Endothelial cell of umbilical vein (primary cell): ENCODE results near the gene FAM135A. TPM values are rescaled to one million over a fixed set of nuclear protein-coding genes. Genes with fewer than 3 reads are reported as not detected.

Source experiments
- BruUV-seq: library from RNA; stranded (reverse); fragments of 400-500 nt; replicated peaks from 2 replicates; lab custom pipeline; 2021; lab: Mats Ljungman, UMichigan
- CTCF ChIA-PET: fragments of 300-600, 350-600 bp; sonication (Branson Sonifier 250); formaldehyde crosslinking; loops from one replicate; lab custom pipeline; 2021; ENCODE audit warnings: antibody characterized with exemption, inconsistent platforms; lab: Charles Lee
- POLR2A ChIA-PET: fragments of 300-600, 350-600 bp; sonication (Branson Sonifier 250); formaldehyde crosslinking; loops from one replicate; lab custom pipeline; 2021; ENCODE audit warnings: antibody characterized with exemption, inconsistent platforms; lab: Charles Lee
- DNase-seq: peaks from one replicate; pipeline ENCODE4 v3.0.0-alpha.2; 2011; ENCODE audit warnings: low read depth, low spot score
- FAIRE-seq: peaks from 2 replicates; lab custom pipeline; 2011; peaks lifted over from hg19 to GRCh38; lab: Jason Lieb, UNC
- H2AFZ ChIP-seq: 2 replicates; pipeline ENCODE4 v1.6.0; 2012; ENCODE audit warnings: low read depth, low read length, control low read depth, inconsistent platforms
- H3K27ac ChIP-seq: 2 replicates; pipeline ENCODE4 v1.5.1; 2011; ENCODE audit warnings: low read depth, mild to moderate bottlenecking, control low read depth, low read length, moderate library complexity; ENCODE audit not compliant: insufficient read depth
- H3K27me3 ChIP-seq, 2 experiments: 2 replicates each; pipeline versions ENCODE4 v1.6.0 to v1.6.1; 2011; ENCODE audit warnings: low read length in 2 of 2, mixed read lengths in 1 of 2; ENCODE audit not compliant: control insufficient read depth in 2 of 2, insufficient read depth in 2 of 2
- H3K36me3 ChIP-seq, 2 experiments: 2 replicates in 1 of 2; 3 replicates in 1 of 2; pipeline ENCODE4 v1.5.1; 2011; ENCODE audit warnings: low read length in 2 of 2, mild to moderate bottlenecking in 1 of 2, moderate library complexity in 1 of 2; ENCODE audit not compliant: control insufficient read depth in 2 of 2, insufficient read depth in 2 of 2; ENCODE audit errors: extremely low read depth in 1 of 2
- H3K4me1 ChIP-seq: 3 replicates; pipeline ENCODE4 v1.5.1; 2011; ENCODE audit warnings: mild to moderate bottlenecking, low read length; ENCODE audit not compliant: control insufficient read depth, insufficient read depth; ENCODE audit errors: extremely low read depth
- H3K4me2 ChIP-seq: 2 replicates; pipeline ENCODE4 v1.6.1; 2011; ENCODE audit warnings: low read length, control low read depth, mixed read lengths; ENCODE audit not compliant: insufficient read depth
- H3K4me3 ChIP-seq, 3 experiments: fragments of 200-600 bp in 1 of 3; sonication (generic), shearing (Covaris generic) in 1 of 3; replicated peaks in 1 of 3; 2 replicates each; pipeline ENCODE4 v1.5.1; 2011 to 2016; ENCODE audit warnings: control low read depth in 3 of 3, low read length in 3 of 3, mild to moderate bottlenecking in 2 of 3, inconsistent platforms in 1 of 3, low read depth in 1 of 3, moderate library complexity in 1 of 3; ENCODE audit not compliant: insufficient read depth in 1 of 3
- H3K79me2 ChIP-seq: 2 replicates; pipeline ENCODE4 v1.6.0; 2012; ENCODE audit warnings: low read length, inconsistent platforms; ENCODE audit not compliant: control insufficient read depth, insufficient read depth
- H3K9ac ChIP-seq: replicated peaks from 2 replicates; pipeline ENCODE3; 2011; ENCODE audit warnings: low read length, control low read depth; ENCODE audit not compliant: insufficient read depth; ENCODE audit errors: extremely low read depth
- H3K9me1 ChIP-seq: replicated peaks from 3 replicates; pipeline ENCODE4 v1.6.0; 2011; ENCODE audit warnings: mild to moderate bottlenecking, low read length; ENCODE audit not compliant: control insufficient read depth, insufficient read depth; ENCODE audit errors: extremely low read depth
- H3K9me3 ChIP-seq: replicated peaks from 2 replicates; pipeline ENCODE4 v1.5.1; 2012; ENCODE audit warnings: low read length, inconsistent platforms; ENCODE audit not compliant: control insufficient read depth, insufficient read depth
- H4K20me1 ChIP-seq: replicated peaks from 2 replicates; pipeline ENCODE3; 2011; ENCODE audit warnings: mild to moderate bottlenecking, low read length; ENCODE audit not compliant: control insufficient read depth, insufficient read depth; ENCODE audit errors: extremely low read depth
- CTCF ChIP-seq, 2 donors: IDR thresholded peaks; 1 replicate in 1 of 2; 2 replicates in 1 of 2; pipeline ENCODE4 v1.5.1; 2011; ENCODE audit warnings: low read length in 2 of 2, mild to moderate bottlenecking in 2 of 2, moderate library complexity in 2 of 2, control low read depth in 1 of 2, inconsistent platforms in 1 of 2, low read depth in 1 of 2; ENCODE audit not compliant: insufficient read depth in 1 of 2; ENCODE audit errors: extremely low read depth in 1 of 2
- EZH2 ChIP-seq: IDR thresholded peaks from 2 replicates; pipeline ENCODE4 v1.6.1; 2012; ENCODE audit warnings: borderline replicate concordance, low read depth, mild to moderate bottlenecking, moderate library complexity, low read length, inconsistent platforms; ENCODE audit not compliant: severe bottlenecking
- FOS ChIP-seq: IDR thresholded peaks from 2 replicates; pipeline ENCODE4 v1.6.1; 2011; ENCODE audit warnings: mild to moderate bottlenecking, low read length, moderate library complexity, borderline replicate concordance; ENCODE audit not compliant: insufficient read depth
- GATA2 ChIP-seq: IDR thresholded peaks from 2 replicates; pipeline ENCODE4 v1.7.0; 2011; ENCODE audit warnings: low read depth, mild to moderate bottlenecking, moderate library complexity, mixed read lengths, low read length; ENCODE audit not compliant: insufficient read length, insufficient read depth
- JUN ChIP-seq: IDR thresholded peaks from 2 replicates; pipeline ENCODE4 v1.6.1; 2011; ENCODE audit warnings: borderline replicate concordance, low read depth; ENCODE audit not compliant: insufficient read length, insufficient read depth
- MAX ChIP-seq: IDR thresholded peaks from 2 replicates; pipeline ENCODE4 v1.6.1; 2011; ENCODE audit not compliant: insufficient read depth, insufficient read length
- MYC ChIP-seq: IDR thresholded peaks from one replicate; pipeline ENCODE4 v1.6.1; 2011; ENCODE audit warnings: mild to moderate bottlenecking, low read depth, low read length
- POLR2A ChIP-seq: IDR thresholded peaks from 2 replicates; pipeline ENCODE4 v1.6.1; 2012; ENCODE audit warnings: low read depth, mild to moderate bottlenecking, control low read depth, low read length
- POLR2AphosphoS5 ChIP-seq: IDR thresholded peaks from 2 replicates; pipeline ENCODE4 v1.6.1; 2012; ENCODE audit warnings: low read depth, mild to moderate bottlenecking, control low read depth, low read length, moderate library complexity; ENCODE audit not compliant: insufficient read depth
- dilution Hi-C: fragments of 300-500 bp; cut with MboI; formaldehyde crosslinking; loops from one replicate; pipeline ENCODE4 v1.15.0; 2019; ENCODE audit warnings: low sequenced_read_pairs; ENCODE audit not compliant: extremely low pct_ligation_motif_present
- intact Hi-C: fragments of 100-400 bp; cut with micrococcal nuclease; formaldehyde crosslinking; loops from one replicate; pipeline ENCODE4 v1.10.0; 2022
- polyA plus RNA-seq, 4 experiments: library from polyadenylated mRNA; depleted of rRNA in 3 of 4; stranded (reverse) in 3 of 4; unstranded in 1 of 4; fragments of >200 nt; gene quantifications; 2 replicates each; pipeline versions ENCODE4 v1.2.1 to v1.2.3, GENCODE V29; 2011 to 2012; ENCODE audit warnings: missing spikeins in 1 of 4
- total RNA-seq: library from RNA; stranded (reverse); gene quantifications from 2 replicates; pipeline ENCODE4 v1.2.3, GENCODE V29; 2021

FAM135A gene
- total and polyA plus RNA-seq, 2 donors (not counting 3 experiments of a cell fraction or from before 2014, with no cell fraction given): 3.7 to 9.6 TPM

- CTCF ChIA-PET: no interaction called here
- H3K79me2 ChIP-seq: no peaks in the 10 kb centered on the region
- H3K27me3 ChIP-seq: no peaks in the 10 kb centered on the region
- H3K9me3 ChIP-seq: no peaks in the 10 kb centered on the region
- H3K9me1 ChIP-seq: no peaks in the 10 kb centered on the region
- H4K20me1 ChIP-seq: no peaks in the 10 kb centered on the region
- POLR2A ChIA-PET: no interaction called here
- H3K4me2 ChIP-seq: no peak overlapping the region
- DNase-seq: no peak
- H3K4me3 ChIP-seq: no peak overlapping the region
- no peak for FAIRE-seq
- no TSS peak for BruUV-seq
- TF ChIP-seq EZH2: no peak
- no peak for TF ChIP-seq MAX
- no peak for TF ChIP-seq GATA2
- no peak for TF ChIP-seq POLR2AphosphoS5
- intact Hi-C loops (no loop called here), dilution Hi-C loops (no loop called here)
- no peak overlapping the region for H3K27ac ChIP-seq
- H3K9ac ChIP-seq: no peak overlapping the region
- H3K36me3 ChIP-seq: no peaks in the 10 kb centered on the region
- H3K4me1 ChIP-seq: no peaks in the 10 kb centered on the region
- no peak overlapping the region for H2AFZ ChIP-seq
Measured at GRCh38 chr6:70549327-70549726, 136.0 kb downstream of the FAM135A start.

- H3K27ac ChIP-seq: no peak overlapping the region
- no peak overlapping the region for H3K4me2 ChIP-seq
- H3K9me3 ChIP-seq: no peaks in the 10 kb centered on the region
- TF ChIP-seq MYC (no peak), CTCF (IDR thresholded peaks at IDR 0.05; ENCODE audit: extremely low read depth in 1 of 2, insufficient read depth in 1 of 2, low read depth in 1 of 2, low read length in 2 of 2) (no peak), GATA2 (no peak), POLR2AphosphoS5 (no peak), EZH2 (no peak), POLR2A (no peak), MAX (no peak), JUN (no peak), FOS (no peak)
- intact Hi-C loops: no loop called here
- no peaks in the 10 kb centered on the region for H3K27me3 ChIP-seq
- FAIRE-seq (no peak), DNase-seq (no peak)
- H3K4me1 ChIP-seq: no peaks in the 10 kb centered on the region
- H3K36me3 ChIP-seq: no peaks in the 10 kb centered on the region
- no peak overlapping the region for H2AFZ ChIP-seq
- no peak overlapping the region for H3K4me3 ChIP-seq
- ChIA-PET CTCF (no interaction called here), POLR2A (no interaction called here)
- dilution Hi-C loops: no loop called here
- no peaks in the 10 kb centered on the region for H3K79me2 ChIP-seq
- H4K20me1 ChIP-seq: no peaks in the 10 kb centered on the region
- BruUV-seq: no TSS peak
- H3K9ac ChIP-seq: no peak overlapping the region
- H3K9me1 ChIP-seq: no peaks in the 10 kb centered on the region
Measured at GRCh38 chr6:70551566-70551965, 138.3 kb downstream of the FAM135A start.
